ENCODE results near the gene SREBF2. TPM values are rescaled to one million over a fixed set of nuclear protein-coding genes. Genes with fewer than 3 reads are reported as not detected.

Gene SREBF2
- total and polyA plus RNA-seq, 2 donors from 2014 or later: 49.2 to 71.4 TPM

DNA sequence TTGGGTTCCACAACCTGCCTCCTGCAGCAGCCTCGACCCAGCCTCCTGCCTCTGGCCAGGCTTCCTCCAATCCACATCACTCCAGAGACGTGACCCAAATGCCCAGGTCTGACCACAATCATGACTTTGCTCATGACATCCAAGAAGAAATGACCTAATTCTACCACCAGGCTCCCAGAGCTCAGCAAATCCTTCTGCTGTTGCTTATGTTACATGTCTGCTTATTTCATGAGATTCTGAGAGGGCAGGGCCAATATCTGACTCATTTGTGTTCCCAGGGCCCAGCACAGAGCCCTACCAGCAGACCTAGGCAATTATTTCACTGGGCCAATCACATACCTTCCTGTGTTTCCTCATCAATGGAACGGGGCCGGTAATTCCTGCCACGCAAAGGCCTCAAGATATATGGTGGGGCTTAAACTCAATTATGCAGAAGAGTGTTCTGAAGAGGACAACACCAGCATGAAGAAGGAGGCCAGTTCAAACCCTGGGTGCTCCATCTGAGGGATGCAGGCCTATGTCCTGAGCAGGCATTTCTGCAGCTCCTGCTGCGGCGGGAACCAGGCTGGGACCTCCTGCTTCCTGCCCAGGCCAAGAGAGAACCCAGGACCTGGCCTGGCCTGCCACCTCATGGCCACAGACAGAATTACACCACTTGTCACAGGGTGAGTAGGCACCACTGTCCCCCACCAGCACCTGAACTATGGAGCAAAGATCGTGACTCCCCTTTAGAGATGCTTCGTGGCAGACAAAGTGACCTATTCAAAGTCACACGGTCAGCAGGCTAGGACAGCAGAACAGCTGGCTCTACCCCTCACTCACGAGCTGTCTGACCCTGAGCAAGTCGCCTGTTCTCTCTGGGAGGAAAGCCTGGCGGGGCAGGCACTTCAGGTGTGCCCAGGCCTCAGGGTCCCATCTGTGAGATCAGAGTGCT is 108.2 kb downstream of the SREBF2 start:
- no peak overlapping the region for H3K9ac ChIP-seq (ENCODE audit: low read length in 3 of 3)

DNA sequence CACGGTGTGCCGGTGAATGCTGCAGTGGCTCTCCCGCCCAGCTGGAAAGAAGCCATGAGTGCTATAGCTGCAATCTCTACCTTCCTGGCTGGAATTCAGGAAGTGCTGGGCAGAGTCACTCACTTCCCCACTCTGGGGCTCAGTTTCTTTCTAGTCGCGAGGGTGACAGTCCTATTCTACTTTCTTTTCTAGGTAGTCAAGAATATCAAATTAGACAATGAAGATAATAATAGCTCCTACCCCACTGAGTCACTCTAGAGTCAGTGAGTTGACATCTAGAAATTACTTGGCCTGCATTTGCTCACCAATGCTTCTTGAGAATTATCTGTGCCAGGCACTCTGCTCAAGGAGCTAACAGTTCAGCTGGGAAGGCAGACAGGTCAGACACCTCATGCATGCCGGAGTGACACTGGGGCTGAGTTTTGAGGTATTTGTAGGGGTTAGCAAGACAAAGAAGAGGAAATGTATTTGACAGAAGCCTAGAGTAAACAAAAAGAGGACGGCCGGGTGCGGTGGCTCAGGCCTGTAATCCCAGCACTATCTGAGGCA is 110.8 kb downstream of the SREBF2 start:
- DNase-seq: no peak
- no peaks in the 10 kb centered on the region for H3K9me3 ChIP-seq (ENCODE audit: control insufficient read depth in 2 of 3, insufficient read depth in 1 of 3, low read length in 3 of 3)
- intact Hi-C loops (cut with DNase I): no loop called here
- no peaks in the 10 kb centered on the region for H3K36me3 ChIP-seq (ENCODE audit: control insufficient read depth in 2 of 3, insufficient read depth in 3 of 3, low read length in 3 of 3)
- no peak overlapping the region for H3K27ac ChIP-seq (ENCODE audit: low read depth in 2 of 2, low read length in 2 of 2)
- no peak for FAIRE-seq
- no peak overlapping the region for H3K9ac ChIP-seq (ENCODE audit: low read length in 3 of 3)
- H3K4me3 ChIP-seq (ENCODE audit: low read length in 3 of 3): no peak overlapping the region
- TF ChIP-seq, protein P1, sequence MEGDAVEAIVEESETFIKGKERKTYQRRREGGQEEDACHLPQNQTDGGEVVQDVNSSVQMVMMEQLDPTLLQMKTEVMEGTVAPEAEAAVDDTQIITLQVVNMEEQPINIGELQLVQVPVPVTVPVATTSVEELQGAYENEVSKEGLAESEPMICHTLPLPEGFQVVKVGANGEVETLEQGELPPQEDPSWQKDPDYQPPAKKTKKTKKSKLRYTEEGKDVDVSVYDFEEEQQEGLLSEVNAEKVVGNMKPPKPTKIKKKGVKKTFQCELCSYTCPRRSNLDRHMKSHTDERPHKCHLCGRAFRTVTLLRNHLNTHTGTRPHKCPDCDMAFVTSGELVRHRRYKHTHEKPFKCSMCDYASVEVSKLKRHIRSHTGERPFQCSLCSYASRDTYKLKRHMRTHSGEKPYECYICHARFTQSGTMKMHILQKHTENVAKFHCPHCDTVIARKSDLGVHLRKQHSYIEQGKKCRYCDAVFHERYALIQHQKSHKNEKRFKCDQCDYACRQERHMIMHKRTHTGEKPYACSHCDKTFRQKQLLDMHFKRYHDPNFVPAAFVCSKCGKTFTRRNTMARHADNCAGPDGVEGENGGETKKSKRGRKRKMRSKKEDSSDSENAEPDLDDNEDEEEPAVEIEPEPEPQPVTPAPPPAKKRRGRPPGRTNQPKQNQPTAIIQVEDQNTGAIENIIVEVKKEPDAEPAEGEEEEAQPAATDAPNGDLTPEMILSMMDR (IDR thresholded peaks at IDR 0.05; ENCODE audit: borderline replicate concordance, extremely low read depth, insufficient read depth): no peak
- H3K4me1 ChIP-seq (ENCODE audit: control insufficient read depth in 2 of 3, insufficient read depth in 2 of 3, low read depth in 1 of 3, low read length in 3 of 3): peaks cover 0 to 17% (median 5%) of the 10 kb centered on the region in 3 donors
- H3K27me3 ChIP-seq (ENCODE audit: control insufficient read depth, insufficient read depth, low read length): no peaks in the 10 kb centered on the region

More for the DNA sequence above, 108.2 kb downstream of the SREBF2 start:
- intact Hi-C loops (cut with DNase I): no loop called here
- peaks cover 0 to 13% (median 1%) of the 10 kb centered on the region in 3 donors for H3K4me1 ChIP-seq (ENCODE audit: control insufficient read depth in 2 of 3, insufficient read depth in 2 of 3, low read depth in 1 of 3, low read length in 3 of 3)
- H3K27me3 ChIP-seq (ENCODE audit: control insufficient read depth, insufficient read depth, low read length): no peaks in the 10 kb centered on the region
- FAIRE-seq (no peak), DNase-seq (peak; percentile 85 to 92 (median 87))
- no peaks in the 10 kb centered on the region for H3K36me3 ChIP-seq (ENCODE audit: control insufficient read depth in 2 of 3, insufficient read depth in 3 of 3, low read length in 3 of 3)
- no peaks in the 10 kb centered on the region for H3K9me3 ChIP-seq (ENCODE audit: control insufficient read depth in 2 of 3, insufficient read depth in 1 of 3, low read length in 3 of 3)
- H3K27ac ChIP-seq (ENCODE audit: low read depth in 2 of 2, low read length in 2 of 2): peak overlapping the region in 1 of 2 donors; percentile 47
- no peak overlapping the region for H3K4me3 ChIP-seq (ENCODE audit: low read length in 3 of 3)
- TF ChIP-seq, protein P1 (IDR thresholded peaks at IDR 0.05; ENCODE audit: borderline replicate concordance, extremely low read depth, insufficient read depth): peak; percentile 95

DNA sequence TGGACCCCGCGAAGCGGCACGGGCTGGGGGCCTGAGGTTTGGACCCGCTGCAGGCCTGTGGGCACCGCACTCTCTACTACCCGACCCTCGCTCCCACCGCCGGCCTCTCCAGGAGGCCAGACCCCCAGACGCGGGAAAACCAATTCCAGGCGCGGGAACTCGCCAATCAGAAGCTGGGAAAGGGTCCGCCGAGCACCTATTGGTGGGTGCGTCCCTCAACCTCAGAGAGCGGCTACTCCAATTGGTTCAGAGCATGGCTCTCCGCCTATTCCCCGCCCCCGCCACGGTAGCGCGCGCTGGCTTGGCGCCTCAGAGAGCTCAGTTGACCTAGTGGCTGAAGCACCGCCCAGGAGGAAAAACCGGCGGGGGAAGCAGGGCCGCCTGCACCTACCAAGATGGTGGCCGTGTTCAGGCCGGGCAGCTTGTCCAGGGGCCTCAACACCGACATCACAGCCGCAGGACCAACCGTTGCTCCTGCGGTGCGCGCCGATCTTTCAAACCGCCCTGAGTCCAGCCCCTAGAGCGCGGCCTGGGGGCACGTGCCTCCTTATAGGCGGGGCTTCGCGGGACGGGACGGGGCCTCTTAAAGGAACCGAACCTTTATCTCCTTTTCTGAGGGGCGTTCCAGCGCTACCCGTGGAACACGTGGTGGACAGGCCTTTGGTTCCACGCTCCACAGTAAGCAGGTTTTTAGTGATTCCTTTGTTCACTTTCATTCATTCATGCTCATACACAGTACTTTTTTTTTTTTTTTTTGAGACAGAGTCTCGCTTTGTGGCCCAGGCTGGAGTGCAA is 113.9 kb downstream of the SREBF2 start, which contains the start of gene CENPM:
Gene CENPM, minus strand, starts transcription at position 524 of the 795 bp plus-strand sequence. Its CDS starts 76 bp downstream, at position 448.
- H3K9ac ChIP-seq (ENCODE audit: low read length in 3 of 3): peak within 1 kb of the TSS; percentile 40 to 55 (median 55)
- H3K36me3 ChIP-seq (ENCODE audit: control insufficient read depth in 2 of 3, insufficient read depth in 3 of 3, low read length in 3 of 3): no peaks in the 10 kb centered on the region
- DNase-seq (peak; percentile 95 to 98 (median 97)), FAIRE-seq (no peak)
- intact Hi-C loops (cut with DNase I): no loop called here
- H3K9me3 ChIP-seq (ENCODE audit: control insufficient read depth in 2 of 3, insufficient read depth in 1 of 3, low read length in 3 of 3): no peaks in the 10 kb centered on the region
- H3K4me3 ChIP-seq (ENCODE audit: low read length in 3 of 3): peak within 1 kb of the TSS; percentile 73 to 76 (median 75)
- peak within 1 kb of the TSS in 1 of 2 donors; percentile 11 for H3K27ac ChIP-seq (ENCODE audit: low read depth in 2 of 2, low read length in 2 of 2)
- TF ChIP-seq, protein P1 (IDR thresholded peaks at IDR 0.05; ENCODE audit: borderline replicate concordance, extremely low read depth, insufficient read depth): no peak
- peaks cover 0 to 9% (median 5%) of the 10 kb centered on the region in 3 donors for H3K4me1 ChIP-seq (ENCODE audit: control insufficient read depth in 2 of 3, insufficient read depth in 2 of 3, low read depth in 1 of 3, low read length in 3 of 3)
- no peaks in the 10 kb centered on the region for H3K27me3 ChIP-seq (ENCODE audit: control insufficient read depth, insufficient read depth, low read length)

All from kidney (tissue), 14 donors.